GM23248 (cell line): ENCODE results near the gene RBPMS2. TPM values are rescaled to one million over a fixed set of nuclear protein-coding genes. Genes with fewer than 3 reads are reported as not detected.
A peak's percentile ranks its signal among the peaks of the same experiment; 100 is the strongest.

ENCODE experiments used
- DNase-seq: peaks from one replicate; pipeline ENCODE4 v3.0.0-alpha.2; 2015
- H2AFZ ChIP-seq: fragments of 200-600 bp; sonication (generic); 2 replicates; pipeline ENCODE4 v1.6.1; 2016; ENCODE audit warnings: antibody characterized with exemption
- H3F3A ChIP-seq: fragments of 200-600 bp; sonication (generic); 2 replicates; pipeline ENCODE4 v1.6.1; 2016; ENCODE audit warnings: mild to moderate bottlenecking, antibody characterized with exemption, mixed run types; ENCODE audit not compliant: insufficient read depth
- H3K27ac ChIP-seq: fragments of 200-600 bp; sonication (generic); 2 replicates; pipeline ENCODE4 v1.5.1; 2016; ENCODE audit warnings: mild to moderate bottlenecking
- H3K27me3 ChIP-seq: fragments of 200-600 bp; sonication (generic); replicated peaks from 2 replicates; pipeline ENCODE4 v1.6.1; 2016; ENCODE audit warnings: mild to moderate bottlenecking; ENCODE audit not compliant: insufficient read depth
- H3K36me3 ChIP-seq: fragments of 200-600 bp; sonication (generic); 2 replicates; pipeline ENCODE4 v1.6.1; 2016; ENCODE audit warnings: low read depth, mild to moderate bottlenecking
- H3K4me1 ChIP-seq: fragments of 200-600 bp; sonication (generic); 2 replicates; pipeline ENCODE4 v1.6.1; 2016; ENCODE audit warnings: mild to moderate bottlenecking; ENCODE audit not compliant: insufficient read depth
- H3K4me2 ChIP-seq: fragments of 200-600 bp; sonication (generic); one replicate; pipeline ENCODE4 v1.6.1; 2016; ENCODE audit warnings: mild to moderate bottlenecking; ENCODE audit not compliant: unreplicated experiment
- H3K4me3 ChIP-seq: fragments of 200-600 bp; sonication (generic); 2 replicates; pipeline ENCODE4 v1.5.1; 2016; ENCODE audit warnings: mild to moderate bottlenecking
- H3K79me2 ChIP-seq: fragments of 200-600 bp; sonication (generic); 2 replicates; pipeline ENCODE4 v1.6.1; 2016; ENCODE audit warnings: mild to moderate bottlenecking; ENCODE audit not compliant: insufficient read depth
- H3K9ac ChIP-seq: fragments of 200-600 bp; sonication (generic); 2 replicates; pipeline ENCODE4 v1.6.1; 2016; ENCODE audit warnings: mild to moderate bottlenecking
- H3K9me2 ChIP-seq: fragments of 200-600 bp; sonication (generic); 2 replicates; pipeline ENCODE4 v1.6.1; 2016; ENCODE audit warnings: mixed run types, mild to moderate bottlenecking, moderate library complexity; ENCODE audit not compliant: insufficient read depth
- H3K9me3 ChIP-seq: fragments of 200-600 bp; sonication (generic); one replicate; pipeline ENCODE4 v1.6.1; 2017; ENCODE audit warnings: low read depth
- H4K20me1 ChIP-seq: fragments of 200-600 bp; sonication (generic); 2 replicates; pipeline ENCODE4 v1.6.0; 2016; ENCODE audit not compliant: insufficient read depth
- EZH2 ChIP-seq: fragments of 200-600 bp; sonication (generic); IDR thresholded peaks from 2 replicates; pipeline ENCODE4 v1.6.1; 2018; ENCODE audit warnings: antibody characterized with exemption, mild to moderate bottlenecking; ENCODE audit not compliant: insufficient read depth, poor library complexity, severe bottlenecking
- EZH2phosphoT487 ChIP-seq: fragments of 200-600 bp; sonication (generic); IDR thresholded peaks from 2 replicates; pipeline ENCODE4 v1.6.1; 2018; ENCODE audit warnings: antibody characterized with exemption, moderate library complexity, mild to moderate bottlenecking, low read depth; ENCODE audit not compliant: insufficient read depth
- WGBS, 2 experiments: methylation state at CpG; one replicate each; pipeline ENCODE4 v1.1.6; 2015 to 2017; ENCODE audit warnings: low lambda C conversion rate in 2 of 2, low coverage in 1 of 2; ENCODE audit errors: missing lambda C conversion rate in 2 of 2; 5-methylcytosine and 5-hydroxymethylcytosine counted together
- in situ Hi-C: fragments of 300-500 bp; cut with MboI; formaldehyde crosslinking; loops from 2 replicates; pipeline ENCODE4 v1.15.0; 2020
- polyA plus RNA-seq: library from polyadenylated mRNA; unstranded; fragments of >200 nt; fragmentation: Nextera tagmentation; extraction: Ambion mirVana; gene quantifications from 2 replicates; pipeline ENCODE4 v1.2.1, GENCODE V29; 2016
- total RNA-seq: library from RNA; depleted of rRNA; stranded (reverse); fragments of >200 nt; shearing (Covaris generic); gene quantifications from 2 replicates; pipeline ENCODE4 v1.2.3, GENCODE V29; 2014

Gene RBPMS2
- total and polyA plus RNA-seq, 2 experiments from 2014 or later, result 0.71 TPM; not detected in 1

GRCh38 chr15:64699751-64700388, 75.5 kb downstream of the RBPMS2 start:
- peaks cover 45% of the 10 kb centered on the region for H3K4me1 ChIP-seq
- H2AFZ ChIP-seq, result no peak overlapping the region
- no peaks in the 10 kb centered on the region for H3K9me3 ChIP-seq
- in situ Hi-C loops, result no loop called here
- H3K9ac ChIP-seq, result peak overlapping the region; percentile 13; the same call in 1 of the 2 replicates
- H3K9me2 ChIP-seq, result no peaks in the 10 kb centered on the region
- H3K27ac ChIP-seq, result peak overlapping the region; percentile 11; the same call in 1 of the 2 replicates
- DNase-seq, result peak; percentile 60
- no peaks in the 10 kb centered on the region for H3K36me3 ChIP-seq
- peaks cover 8% of the 10 kb centered on the region; the same call in 1 of the 2 replicates for H4K20me1 ChIP-seq
- peak overlapping the region; percentile 85 for H3K4me3 ChIP-seq
- peak overlapping the region; percentile 95 for H3K4me2 ChIP-seq
- TF ChIP-seq EZH2phosphoT487, result no peak
- TF ChIP-seq EZH2, result no peak
- no peaks in the 10 kb centered on the region for H3K27me3 ChIP-seq
- H3K79me2 ChIP-seq, result peaks cover 80% of the 10 kb centered on the region
- 11 to 16% methylated on average over 7 of the region's 7 CpGs for WGBS, 2 experiments
- peaks cover 23% of the 10 kb centered on the region for H3F3A ChIP-seq

GRCh38 chr15:64698823-64699222, 76.6 kb downstream of the RBPMS2 start:
- in situ Hi-C loops, result no loop called here

GRCh38 chr15:64697911-64698369, 77.4 kb downstream of the RBPMS2 start:
- DNase-seq, result peak; percentile 56
- Histone ChIP-seq H3K4me3 (no peak overlapping the region), H3K79me2 (peaks cover 95% of the 10 kb centered on the region), H2AFZ (no peak overlapping the region), H3K9me2 (no peaks in the 10 kb centered on the region), H3K4me1 (peaks cover 54% of the 10 kb centered on the region), H3F3A (peaks cover 34% of the 10 kb centered on the region), H3K9ac (no peak overlapping the region), H3K9me3 (no peaks in the 10 kb centered on the region), H3K4me2 (peak overlapping the region; percentile 21), H4K20me1 (peaks cover 12% of the 10 kb centered on the region; the same call in 1 of the 2 replicates), H3K36me3 (no peaks in the 10 kb centered on the region), H3K27me3 (no peaks in the 10 kb centered on the region), H3K27ac (no peak overlapping the region)
- WGBS, 2 experiments, result 69 to 78% methylated on average over 3 of the region's 3 CpGs
- TF ChIP-seq EZH2, result no peak
- in situ Hi-C loops, result no loop called here

More at GRCh38 chr15:64698823-64699222, 76.6 kb downstream of the RBPMS2 start:
- no peak overlapping the region for H3K4me3 ChIP-seq
- no peaks in the 10 kb centered on the region for H3K27me3 ChIP-seq
- H3K36me3 ChIP-seq, result no peaks in the 10 kb centered on the region
- H3K4me2 ChIP-seq, result peak overlapping the region; percentile 21
- H3K27ac ChIP-seq, result no peak overlapping the region
- H3K4me1 ChIP-seq, result peaks cover 45% of the 10 kb centered on the region
- H3K9ac ChIP-seq, result no peak overlapping the region
- H4K20me1 ChIP-seq, result peaks cover 8% of the 10 kb centered on the region; the same call in 1 of the 2 replicates
- no peak for TF ChIP-seq EZH2
- no peak for TF ChIP-seq EZH2phosphoT487
- H3F3A ChIP-seq, result peaks cover 26% of the 10 kb centered on the region
- peaks cover 91% of the 10 kb centered on the region for H3K79me2 ChIP-seq
- no peaks in the 10 kb centered on the region for H3K9me2 ChIP-seq
- no peaks in the 10 kb centered on the region for H3K9me3 ChIP-seq
- H2AFZ ChIP-seq, result no peak overlapping the region
- DNase-seq, result no peak

- H3K4me2 ChIP-seq, result no peak overlapping the region
- H4K20me1 ChIP-seq, result peaks cover 12% of the 10 kb centered on the region; the same call in 1 of the 2 replicates
- H3K4me3 ChIP-seq, result no peak overlapping the region
- peaks cover 95% of the 10 kb centered on the region for H3K79me2 ChIP-seq
- 82 to 89% methylated on average over 3 of the region's 3 CpGs for WGBS, 2 experiments
- no peak for DNase-seq
- no peak overlapping the region for H3K9ac ChIP-seq
- H3K27ac ChIP-seq, result no peak overlapping the region
- H2AFZ ChIP-seq, result no peak overlapping the region
- no peaks in the 10 kb centered on the region for H3K36me3 ChIP-seq
- H3K9me2 ChIP-seq, result no peaks in the 10 kb centered on the region
- peaks cover 52% of the 10 kb centered on the region for H3K4me1 ChIP-seq
- TF ChIP-seq EZH2 (no peak), EZH2phosphoT487 (no peak)
- in situ Hi-C loops, result no loop called here
- H3F3A ChIP-seq, result peaks cover 39% of the 10 kb centered on the region
- H3K9me3 ChIP-seq, result no peaks in the 10 kb centered on the region
- no peaks in the 10 kb centered on the region for H3K27me3 ChIP-seq
These were observed 78.9 kb downstream of the RBPMS2 start for GRCh38 chr15:64696481-64696880.

- H3K79me2 ChIP-seq, result peaks cover 95% of the 10 kb centered on the region
- H4K20me1 ChIP-seq, result peaks cover 12% of the 10 kb centered on the region; the same call in 1 of the 2 replicates
- WGBS, 2 experiments, result 58 to 66% methylated on average over 6 of the region's 6 CpGs
- H3K4me2 ChIP-seq, result no peak overlapping the region
- no peak overlapping the region for H3K9ac ChIP-seq
- no peak overlapping the region for H2AFZ ChIP-seq
- H3K27me3 ChIP-seq, result no peaks in the 10 kb centered on the region
- H3K9me3 ChIP-seq, result no peaks in the 10 kb centered on the region
- no peak overlapping the region for H3K27ac ChIP-seq
- DNase-seq, result no peak
- H3K9me2 ChIP-seq, result no peaks in the 10 kb centered on the region
- H3F3A ChIP-seq, result peaks cover 46% of the 10 kb centered on the region
- TF ChIP-seq EZH2phosphoT487 (no peak), EZH2 (no peak)
- in situ Hi-C loops, result no loop called here
- H3K36me3 ChIP-seq, result peaks cover 7% of the 10 kb centered on the region; the same call in 1 of the 2 replicates
- H3K4me1 ChIP-seq, result peaks cover 43% of the 10 kb centered on the region
- H3K4me3 ChIP-seq, result no peak overlapping the region
These were observed 79.8 kb downstream of the RBPMS2 start for GRCh38 chr15:64695561-64695992.
